ENCODE results near the gene ARID3B.

- TF ChIP-seq CTCF (IDR thresholded peaks at IDR 0.05) (no peak), POLR2A (IDR thresholded peaks at IDR 0.05) (no peak)
Measured at GRCh38 chr15:74520407-74520806, 20.6 kb upstream of the ARID3B start.

Data from thyroid gland (tissue), 4 donors.